H9 (cell line): Measurements from ENCODE around the gene STAT3. TPM values are rescaled to one million over a fixed set of nuclear protein-coding genes. Genes with fewer than 3 reads are reported as not detected.
"Not testable (repeated sequence)": the region's sequence is repeated elsewhere in the genome, so short reads cannot be mapped to it uniquely, and the experiment has no call there.

Experiments used
- DNase-seq: peaks from one replicate; pipeline ENCODE4 v3.0.0-alpha.2; 2017
- H2AFZ ChIP-seq: one replicate; pipeline ENCODE4 v1.6.1; 2013; ENCODE audit warnings: mild to moderate bottlenecking, low read length, control low read depth, moderate library complexity
- H2AK5ac ChIP-seq: 2 replicates; pipeline ENCODE4 v1.6.1; 2013; ENCODE audit warnings: low read length, control low read depth, mixed read lengths; ENCODE audit not compliant: insufficient read length
- H2BK120ac ChIP-seq: one replicate; pipeline ENCODE4 v1.6.1; 2013; ENCODE audit warnings: low read depth, mild to moderate bottlenecking, low read length, control low read depth, inconsistent platforms; ENCODE audit not compliant: poor library complexity, severe bottlenecking
- H2BK12ac ChIP-seq: 2 replicates; pipeline ENCODE4 v1.6.1; 2013; ENCODE audit warnings: low read length, control low read depth, mixed read lengths, low read depth; ENCODE audit not compliant: insufficient read length
- H2BK15ac ChIP-seq: 2 replicates; pipeline ENCODE4 v1.6.1; 2013; ENCODE audit warnings: low read depth, low read length, control low read depth
- H2BK20ac ChIP-seq: one replicate; pipeline ENCODE4 v1.6.1; 2013; ENCODE audit warnings: low read depth, mild to moderate bottlenecking, low read length, control low read depth, inconsistent platforms; ENCODE audit not compliant: poor library complexity, severe bottlenecking
- H2BK5ac ChIP-seq: 2 replicates; pipeline ENCODE4 v1.6.1; 2013; ENCODE audit warnings: low read length, control low read depth, mixed read lengths; ENCODE audit not compliant: insufficient read length
- H3K14ac ChIP-seq: 2 replicates; pipeline ENCODE4 v1.6.1; 2013; ENCODE audit warnings: low read length, control low read depth; ENCODE audit not compliant: insufficient read depth
- H3K18ac ChIP-seq: 2 replicates; pipeline ENCODE4 v1.6.1; 2013; ENCODE audit warnings: low read depth, mild to moderate bottlenecking, mixed read lengths, low read length, control low read depth; ENCODE audit not compliant: insufficient read length
- H3K23ac ChIP-seq: 2 replicates; pipeline ENCODE4 v1.6.1; 2013; ENCODE audit warnings: low read length, control low read depth, mixed read lengths, low read depth; ENCODE audit not compliant: insufficient read length
- H3K23me2 ChIP-seq: 2 replicates; pipeline ENCODE4 v1.6.1; 2013; ENCODE audit warnings: low read depth, mild to moderate bottlenecking, mixed read lengths, low read length, control low read depth; ENCODE audit not compliant: insufficient read length, poor library complexity, severe bottlenecking
- H3K27ac ChIP-seq: 2 replicates; pipeline ENCODE4 v1.5.1; 2013; ENCODE audit warnings: low read length, control low read depth, mixed read lengths, low read depth; ENCODE audit not compliant: insufficient read length
- H3K27me3 ChIP-seq: 2 replicates; pipeline ENCODE4 v1.6.1; 2013; ENCODE audit warnings: low read length, control low read depth, inconsistent platforms; ENCODE audit not compliant: insufficient read depth
- H3K4ac ChIP-seq: 2 replicates; pipeline ENCODE4 v1.6.1; 2013; ENCODE audit warnings: low read depth, mild to moderate bottlenecking, control low read depth, inconsistent platforms, low read length, moderate library complexity
- H3K4me1 ChIP-seq: 2 replicates; pipeline ENCODE4 v1.6.1; 2013; ENCODE audit warnings: low read length, control low read depth, inconsistent platforms; ENCODE audit not compliant: insufficient read depth
- H3K4me2 ChIP-seq: 2 replicates; pipeline ENCODE4 v1.6.1; 2013; ENCODE audit warnings: low read length, control low read depth, mixed read lengths; ENCODE audit not compliant: insufficient read length, insufficient read depth
- H3K56ac ChIP-seq: 2 replicates; pipeline ENCODE4 v1.6.1; 2013; ENCODE audit warnings: low read depth, mild to moderate bottlenecking, mixed read lengths, low read length, control low read depth; ENCODE audit not compliant: insufficient read length
- H3K79me1 ChIP-seq: 2 replicates; pipeline ENCODE4 v1.6.1; 2013; ENCODE audit warnings: low read depth, mild to moderate bottlenecking, moderate library complexity, low read length, control low read depth, inconsistent platforms; ENCODE audit not compliant: insufficient read depth, poor library complexity, severe bottlenecking
- H3K79me2 ChIP-seq: 2 replicates; pipeline ENCODE4 v1.6.1; 2013; ENCODE audit warnings: low read length, control low read depth, inconsistent platforms; ENCODE audit not compliant: insufficient read depth
- H3K9ac ChIP-seq: 2 replicates; pipeline ENCODE4 v1.6.1; 2013; ENCODE audit warnings: low read length, control low read depth, mixed read lengths; ENCODE audit not compliant: insufficient read length; ENCODE audit errors: extremely low read depth
- H3K9me3 ChIP-seq: one replicate; pipeline ENCODE4 v1.6.1; 2013; ENCODE audit warnings: low read depth, low read length, inconsistent platforms; ENCODE audit not compliant: control insufficient read depth
- H3T11ph ChIP-seq: one replicate; pipeline ENCODE4 v1.6.1; 2013; ENCODE audit warnings: mild to moderate bottlenecking, low read length, control low read depth, inconsistent platforms
- H4K20me1 ChIP-seq: one replicate; pipeline ENCODE4 v1.6.1; 2013; ENCODE audit not compliant: control insufficient read depth, insufficient read length, insufficient read depth
- H4K5ac ChIP-seq: 2 replicates; pipeline ENCODE4 v1.6.1; 2013; ENCODE audit warnings: low read depth, mild to moderate bottlenecking, mixed read lengths, low read length, control low read depth; ENCODE audit not compliant: insufficient read length
- H4K8ac ChIP-seq: replicated peaks from 2 replicates; pipeline ENCODE4 v1.6.1; 2013; ENCODE audit warnings: low read length, control low read depth, mixed read lengths, low read depth; ENCODE audit not compliant: insufficient read length
- H4K91ac ChIP-seq: 2 replicates; pipeline ENCODE4 v1.6.1; 2013; ENCODE audit warnings: low read depth, mild to moderate bottlenecking, moderate library complexity, mixed read lengths, low read length, control low read depth; ENCODE audit not compliant: insufficient read length
- H3K27ac Mint-ChIP-seq, 3 experiments: 2 replicates in 2 of 3; 3 replicates in 1 of 3; pipeline ENCODE4 v1.8.0; 2020 to 2021; ENCODE audit warnings: mixed read lengths in 3 of 3, mild to moderate bottlenecking in 1 of 3, moderate library complexity in 1 of 3
- H3K27me3 Mint-ChIP-seq: 2 replicates; pipeline ENCODE4 v1.8.0; 2021; ENCODE audit warnings: low read depth, mild to moderate bottlenecking, moderate library complexity, mixed read lengths
- H3K36me3 Mint-ChIP-seq, 3 experiments: 2 replicates in 2 of 3; 3 replicates in 1 of 3; pipeline ENCODE4 v1.8.0; 2020 to 2021; ENCODE audit warnings: low read depth in 3 of 3, mixed read lengths in 3 of 3; ENCODE audit not compliant: insufficient read depth in 1 of 3
- H3K4me1 Mint-ChIP-seq, 2 experiments: 2 replicates each; pipeline ENCODE4 v1.8.0; 2020; ENCODE audit warnings: mixed read lengths in 2 of 2
- H3K4me3 Mint-ChIP-seq, 2 experiments: 2 replicates in 1 of 2; 3 replicates in 1 of 2; pipeline ENCODE4 v1.8.0; 2020 to 2021; ENCODE audit warnings: mild to moderate bottlenecking in 2 of 2, mixed read lengths in 2 of 2, moderate library complexity in 1 of 2
- H3K9me3 Mint-ChIP-seq, 2 experiments: 2 replicates in 1 of 2; 3 replicates in 1 of 2; pipeline ENCODE4 v1.8.0; 2020; ENCODE audit warnings: mild to moderate bottlenecking in 2 of 2, mixed read lengths in 2 of 2, moderate library complexity in 1 of 2
- WGBS: extraction: QIAGEN DNeasy Blood & Tissue Kit; methylation state at CpG from one replicate; pipeline ENCODE4 v1.1.7; 2013; ENCODE audit warnings: missing lambda C conversion rate, low lambda C conversion rate, mixed read lengths; ENCODE audit not compliant: insufficient read length; ENCODE audit errors: extremely low coverage; 5-methylcytosine and 5-hydroxymethylcytosine counted together
- total RNA-seq: library from RNA; stranded (reverse); gene quantifications from 2 replicates; pipeline ENCODE4 v1.2.1, GENCODE V29; 2021
- TF ChIP-seq, protein P1 (sequence below): fragments of 200-600 bp; sonication (generic); conservative IDR thresholded peaks from 3 replicates; pipeline ENCODE4 v1.8.0; 2021; ENCODE audit warnings: antibody characterized with exemption, mild to moderate bottlenecking

Gene STAT3
- total RNA-seq, 1 experiment from 2014 or later = 83.2 TPM

DNA sequence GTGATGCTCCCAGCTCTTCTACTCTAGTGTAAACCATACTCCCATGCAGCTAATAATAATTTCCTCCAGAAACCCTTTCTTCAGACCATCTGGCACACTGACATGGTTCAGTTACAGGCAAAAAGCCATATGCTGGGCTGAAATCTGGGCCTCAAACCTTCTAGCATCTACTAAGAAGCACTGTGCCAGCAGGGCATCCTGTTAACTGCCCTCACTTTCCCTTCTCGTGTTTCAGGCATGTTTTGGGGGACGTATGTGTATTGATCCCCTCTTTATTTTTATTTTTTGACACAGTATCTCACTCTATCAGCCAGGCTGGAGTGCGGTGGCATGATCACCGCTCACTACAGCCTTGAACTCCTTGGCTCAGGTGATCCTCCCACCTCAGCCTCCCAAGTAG lies 66.7 kb downstream of the STAT3 start:
- H3K56ac ChIP-seq = no peak overlapping the region
- H4K5ac ChIP-seq = no peak overlapping the region
- no peaks in the 10 kb centered on the region for H3K27me3 ChIP-seq
- H3T11ph ChIP-seq = no peak overlapping the region
- TF ChIP-seq, protein P1, sequence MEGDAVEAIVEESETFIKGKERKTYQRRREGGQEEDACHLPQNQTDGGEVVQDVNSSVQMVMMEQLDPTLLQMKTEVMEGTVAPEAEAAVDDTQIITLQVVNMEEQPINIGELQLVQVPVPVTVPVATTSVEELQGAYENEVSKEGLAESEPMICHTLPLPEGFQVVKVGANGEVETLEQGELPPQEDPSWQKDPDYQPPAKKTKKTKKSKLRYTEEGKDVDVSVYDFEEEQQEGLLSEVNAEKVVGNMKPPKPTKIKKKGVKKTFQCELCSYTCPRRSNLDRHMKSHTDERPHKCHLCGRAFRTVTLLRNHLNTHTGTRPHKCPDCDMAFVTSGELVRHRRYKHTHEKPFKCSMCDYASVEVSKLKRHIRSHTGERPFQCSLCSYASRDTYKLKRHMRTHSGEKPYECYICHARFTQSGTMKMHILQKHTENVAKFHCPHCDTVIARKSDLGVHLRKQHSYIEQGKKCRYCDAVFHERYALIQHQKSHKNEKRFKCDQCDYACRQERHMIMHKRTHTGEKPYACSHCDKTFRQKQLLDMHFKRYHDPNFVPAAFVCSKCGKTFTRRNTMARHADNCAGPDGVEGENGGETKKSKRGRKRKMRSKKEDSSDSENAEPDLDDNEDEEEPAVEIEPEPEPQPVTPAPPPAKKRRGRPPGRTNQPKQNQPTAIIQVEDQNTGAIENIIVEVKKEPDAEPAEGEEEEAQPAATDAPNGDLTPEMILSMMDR = no peak
- DNase-seq = no peak
- Mint-ChIP-seq H3K4me3 (no peak overlapping the region; a peak in 1 of 5 replicates), H3K36me3 (peaks cover 50 to 82% (median 67%) of the 10 kb centered on the region in 3 experiments), H3K9me3 (no peaks in the 10 kb centered on the region), H3K4me1 (peaks cover 17% of the 10 kb centered on the region in 2 experiments), H3K27me3 (no peaks in the 10 kb centered on the region), H3K27ac (peak overlapping the region in 2 of 3 experiments; percentile 1 to 62; a peak in 1 of 7 replicates)
- H4K20me1 ChIP-seq = no peaks in the 10 kb centered on the region
- H3K9ac ChIP-seq = no peak overlapping the region
- H3K27ac ChIP-seq = no peak overlapping the region
- H2BK20ac ChIP-seq = no peak overlapping the region
- no peak overlapping the region for H4K8ac ChIP-seq
- no peak overlapping the region for H2BK12ac ChIP-seq
- H3K9me3 ChIP-seq = no peaks in the 10 kb centered on the region
- no peak overlapping the region for H4K91ac ChIP-seq
- WGBS = no CpG with 5 or more reads among the region's 4 CpGs
- no peak overlapping the region for H2BK5ac ChIP-seq
- H3K23ac ChIP-seq = no peak overlapping the region
- no peak overlapping the region for H3K4ac ChIP-seq
- H2AFZ ChIP-seq = no peak overlapping the region
- H3K4me2 ChIP-seq = no peak overlapping the region
- H3K4me1 ChIP-seq = no peaks in the 10 kb centered on the region
- H2BK15ac ChIP-seq = no peak overlapping the region
- no peaks in the 10 kb centered on the region for H3K79me2 ChIP-seq
- H3K23me2 ChIP-seq = no peaks in the 10 kb centered on the region
- no peak overlapping the region for H3K18ac ChIP-seq
- no peak overlapping the region for H2AK5ac ChIP-seq
- H2BK120ac ChIP-seq = no peak overlapping the region
- H3K79me1 ChIP-seq = no peaks in the 10 kb centered on the region
- no peak overlapping the region for H3K14ac ChIP-seq

DNA sequence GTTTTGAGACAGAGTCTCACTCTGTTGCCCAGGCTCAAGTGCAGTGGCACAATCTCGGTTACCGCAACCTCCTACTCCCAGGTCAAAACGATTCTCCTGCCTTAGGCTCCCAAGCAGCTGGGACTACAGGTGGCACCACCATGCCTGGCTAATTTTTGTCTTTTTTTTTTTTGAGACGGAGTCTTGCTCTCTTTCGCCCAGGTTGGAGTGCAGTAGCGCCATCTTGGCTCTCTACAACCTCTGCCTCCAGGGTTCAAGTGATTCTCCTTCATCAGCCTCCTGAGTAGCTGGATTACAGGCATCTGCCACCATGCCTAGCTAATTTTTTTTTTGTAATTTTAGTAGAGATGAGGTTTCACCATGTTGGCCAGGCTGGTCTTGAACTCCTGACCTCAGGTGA lies 70.3 kb downstream of the STAT3 start:
- not testable (repeated sequence) for H3T11ph ChIP-seq, H2BK20ac ChIP-seq, H2BK15ac ChIP-seq, H3K27me3 ChIP-seq, H3K4ac ChIP-seq, H2AFZ ChIP-seq, H3K23me2 ChIP-seq, H3K18ac ChIP-seq, H4K8ac ChIP-seq, H3K9ac ChIP-seq, H3K56ac ChIP-seq, H3K27ac ChIP-seq, H3K4me2 ChIP-seq, H3K27me3 Mint-ChIP-seq, H3K14ac ChIP-seq, H2AK5ac ChIP-seq, H4K91ac ChIP-seq, H3K4me1 ChIP-seq, H3K9me3 ChIP-seq, H3K27ac Mint-ChIP-seq, H3K4me3 Mint-ChIP-seq, H4K5ac ChIP-seq, H2BK120ac ChIP-seq, H3K79me2 ChIP-seq, H3K23ac ChIP-seq, H3K9me3 Mint-ChIP-seq, H2BK5ac ChIP-seq, DNase-seq, H3K79me1 ChIP-seq, H2BK12ac ChIP-seq, H4K20me1 ChIP-seq
- H3K36me3 Mint-ChIP-seq = peaks cover 44 to 69% (median 58%) of the 10 kb centered on the region in 3 experiments
- no CpG with 5 or more reads among the region's 6 CpGs for WGBS
- peaks cover 22 to 23% of the 10 kb centered on the region in 2 experiments for H3K4me1 Mint-ChIP-seq
